ENCODE data around the gene C12orf76.

DNA sequence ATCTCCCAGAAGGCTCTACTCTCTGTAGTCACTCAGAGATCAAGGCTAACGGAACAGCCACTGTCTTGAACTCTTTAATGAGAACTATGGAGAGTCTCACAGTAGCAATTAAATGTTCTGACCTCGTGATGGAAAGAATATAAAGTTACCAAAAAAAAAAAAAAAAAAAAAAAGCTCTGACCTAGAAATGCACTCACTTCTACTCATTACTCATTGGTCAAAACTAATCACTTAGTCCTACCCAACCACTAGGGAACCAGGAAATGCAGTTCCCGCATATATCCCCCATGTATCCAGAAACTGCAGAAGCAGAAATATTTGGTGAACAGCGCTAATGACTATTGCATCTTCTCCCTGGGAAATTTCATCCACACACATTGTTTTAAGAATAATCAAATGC, 29.5 kb upstream of the C12orf76 start:
- no peak for TF ChIP-seq CTCF (optimal IDR thresholded peaks at IDR 0.05 in 1 of 3, IDR thresholded peaks at IDR 0.05 in 1 of 3, conservative IDR thresholded peaks at IDR 0.05 in 1 of 3; ENCODE audit: extremely low read depth in 1 of 3, insufficient read depth in 2 of 3, low read length in 3 of 3)
- no peak for TF ChIP-seq EZH2 (IDR thresholded peaks at IDR 0.05; ENCODE audit: low read length)

Data from keratinocyte (primary cell).